ENCODE measurements around the gene CCDC149.

CCDC149 gene

DNA sequence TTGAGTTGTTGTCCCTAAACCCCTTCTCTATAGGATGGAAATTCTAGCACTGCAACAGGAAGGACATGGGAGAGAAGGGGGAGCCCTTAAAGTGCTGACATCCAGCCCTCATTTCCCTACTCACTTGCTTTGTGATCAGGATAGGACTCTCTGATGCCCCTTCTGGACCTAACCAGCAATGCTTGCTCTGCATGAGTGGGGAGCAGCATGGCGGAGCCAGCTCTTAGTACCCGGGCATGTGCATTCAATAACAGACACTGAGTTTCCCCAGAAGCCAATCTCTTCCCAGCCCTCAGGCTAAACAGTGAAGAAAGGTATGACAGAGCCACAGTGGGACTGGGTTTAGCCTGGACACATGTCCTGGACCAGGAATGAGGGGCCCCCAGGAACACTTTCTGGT lies 103.5 kb downstream of the CCDC149 start (continued):
- TF ChIP-seq ESRRG (CRISPR knock-in tag; IDR thresholded peaks at IDR 0.05): no peak
- TF ChIP-seq, protein P1, sequence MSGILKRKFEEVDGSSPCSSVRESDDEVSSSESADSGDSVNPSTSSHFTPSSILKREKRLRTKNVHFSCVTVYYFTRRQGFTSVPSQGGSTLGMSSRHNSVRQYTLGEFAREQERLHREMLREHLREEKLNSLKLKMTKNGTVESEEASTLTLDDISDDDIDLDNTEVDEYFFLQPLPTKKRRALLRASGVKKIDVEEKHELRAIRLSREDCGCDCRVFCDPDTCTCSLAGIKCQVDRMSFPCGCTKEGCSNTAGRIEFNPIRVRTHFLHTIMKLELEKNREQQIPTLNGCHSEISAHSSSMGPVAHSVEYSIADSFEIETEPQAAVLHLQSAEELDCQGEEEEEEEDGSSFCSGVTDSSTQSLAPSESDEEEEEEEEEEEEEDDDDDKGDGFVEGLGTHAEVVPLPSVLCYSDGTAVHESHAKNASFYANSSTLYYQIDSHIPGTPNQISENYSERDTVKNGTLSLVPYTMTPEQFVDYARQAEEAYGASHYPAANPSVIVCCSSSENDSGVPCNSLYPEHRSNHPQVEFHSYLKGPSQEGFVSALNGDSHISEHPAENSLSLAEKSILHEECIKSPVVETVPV (CRISPR knock-in tag; IDR thresholded peaks at IDR 0.05): no peak

GRCh38 chr4:24808955-24809354 lies 103.9 kb downstream of the CCDC149 start:
- TF ChIP-seq RARB (CRISPR knock-in tag; IDR thresholded peaks at IDR 0.05): no peak
- TF ChIP-seq ZFP30 (CRISPR knock-in tag; IDR thresholded peaks at IDR 0.05): no peak
- no peak for TF ChIP-seq ZFP3 (CRISPR knock-in tag; IDR thresholded peaks at IDR 0.05)
- TF ChIP-seq ZC3H10 (CRISPR knock-in tag; IDR thresholded peaks at IDR 0.05): no peak
- no peak for TF ChIP-seq PPARA (CRISPR knock-in tag; IDR thresholded peaks at IDR 0.05; ENCODE audit: borderline replicate concordance)
- TF ChIP-seq TCF4 (CRISPR knock-in tag; IDR thresholded peaks at IDR 0.05; ENCODE audit: borderline replicate concordance): no peak
- TF ChIP-seq TOX (CRISPR knock-in tag; IDR thresholded peaks at IDR 0.05; ENCODE audit: borderline replicate concordance): no peak
- TF ChIP-seq ZNF565 (CRISPR knock-in tag; conservative IDR thresholded peaks at IDR 0.05; ENCODE audit: low read depth): no peak
- TF ChIP-seq TSHZ2 (CRISPR knock-in tag; IDR thresholded peaks at IDR 0.05): no peak
- no peak for TF ChIP-seq OSR1 (CRISPR knock-in tag; IDR thresholded peaks at IDR 0.05)
- TF ChIP-seq ARNTL (CRISPR knock-in tag; IDR thresholded peaks at IDR 0.05; ENCODE audit: borderline replicate concordance, low read depth): no peak
- TF ChIP-seq POU6F1 (CRISPR knock-in tag; IDR thresholded peaks at IDR 0.05; ENCODE audit: borderline replicate concordance, low read depth): no peak
- no peak for TF ChIP-seq CREB5 (CRISPR knock-in tag; IDR thresholded peaks at IDR 0.05; ENCODE audit: low read depth)
- no peak for TF ChIP-seq ESRRG (CRISPR knock-in tag; IDR thresholded peaks at IDR 0.05)
- TF ChIP-seq SNAI2 (CRISPR knock-in tag; IDR thresholded peaks at IDR 0.05): no peak
- no peak for TF ChIP-seq BACH2 (CRISPR knock-in tag; IDR thresholded peaks at IDR 0.05; ENCODE audit: borderline replicate concordance)
- no peak for ATAC-seq

DNA sequence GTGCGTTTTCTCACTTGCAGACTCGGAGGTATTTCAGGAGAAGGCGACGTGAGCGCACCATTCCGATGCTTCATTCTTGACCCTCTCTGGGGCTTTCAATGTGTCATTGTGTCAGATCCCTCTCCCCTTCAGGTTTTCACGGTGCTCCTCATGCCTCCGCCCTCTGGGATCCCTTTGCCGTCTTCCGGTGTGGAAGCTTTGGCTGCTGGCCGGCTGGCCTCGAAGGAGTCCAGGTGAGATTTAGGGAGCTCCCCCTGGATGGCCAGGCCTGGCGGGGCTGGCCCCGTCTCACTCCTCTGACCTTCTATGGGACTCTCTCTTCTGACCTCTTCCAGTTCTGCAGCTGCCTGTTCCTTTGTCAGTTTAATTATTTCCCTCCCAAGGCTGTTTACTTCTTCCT lies 104.6 kb downstream of the CCDC149 start:
- no peak for ATAC-seq
- no peak for TF ChIP-seq ARNTL (CRISPR knock-in tag; IDR thresholded peaks at IDR 0.05; ENCODE audit: borderline replicate concordance, low read depth)
- TF ChIP-seq ESRRG (CRISPR knock-in tag; IDR thresholded peaks at IDR 0.05): no peak
- TF ChIP-seq TOX (CRISPR knock-in tag; IDR thresholded peaks at IDR 0.05; ENCODE audit: borderline replicate concordance): no peak
- TF ChIP-seq GLIS3 (CRISPR knock-in tag; IDR thresholded peaks at IDR 0.05): no peak
- TF ChIP-seq ZC3H10 (CRISPR knock-in tag; IDR thresholded peaks at IDR 0.05): no peak

GRCh38 chr4:24807611-24808010 lies 105.2 kb downstream of the CCDC149 start:
- no peak for ATAC-seq

More at GRCh38 chr4:24807611-24808010, 105.2 kb downstream of the CCDC149 start:
- TF ChIP-seq ZNF70 (CRISPR knock-in tag; IDR thresholded peaks at IDR 0.05): no peak
- TF ChIP-seq ARNTL (CRISPR knock-in tag; IDR thresholded peaks at IDR 0.05; ENCODE audit: borderline replicate concordance, low read depth): no peak
- TF ChIP-seq CREB5 (CRISPR knock-in tag; IDR thresholded peaks at IDR 0.05; ENCODE audit: low read depth): no peak
- TF ChIP-seq GLIS3 (CRISPR knock-in tag; IDR thresholded peaks at IDR 0.05): no peak
- TF ChIP-seq ZC3H10 (CRISPR knock-in tag; IDR thresholded peaks at IDR 0.05): no peak
- TF ChIP-seq RARB (CRISPR knock-in tag; IDR thresholded peaks at IDR 0.05): no peak
- TF ChIP-seq BACH2 (CRISPR knock-in tag; IDR thresholded peaks at IDR 0.05; ENCODE audit: borderline replicate concordance): no peak
- no peak for TF ChIP-seq CSDC2 (CRISPR knock-in tag; IDR thresholded peaks at IDR 0.05)
- no peak for TF ChIP-seq ZNF565 (CRISPR knock-in tag; conservative IDR thresholded peaks at IDR 0.05; ENCODE audit: low read depth)
- no peak for TF ChIP-seq TCF4 (CRISPR knock-in tag; IDR thresholded peaks at IDR 0.05; ENCODE audit: borderline replicate concordance)
- TF ChIP-seq ZFP30 (CRISPR knock-in tag; IDR thresholded peaks at IDR 0.05): no peak
- TF ChIP-seq, protein P1 (CRISPR knock-in tag; IDR thresholded peaks at IDR 0.05): no peak

Measured in SK-N-SH treated with all-trans-retinoic acid at 6 μM for 48 hours (cell line).